Epithelial cell of proximal tubule (primary cell): Measurements from ENCODE around the gene RAPH1. TPM values are rescaled to one million over a fixed set of nuclear protein-coding genes. Genes with fewer than 3 reads are reported as not detected.

Experiments
- DNase-seq: peaks from one replicate; pipeline ENCODE4 v3.0.0-alpha.2; 2011; ENCODE audit warnings: low read depth
- H3K4me3 ChIP-seq: 2 replicates; pipeline ENCODE4 v1.5.1; 2011; ENCODE audit warnings: low read depth, mild to moderate bottlenecking, low read length
- CTCF ChIP-seq: conservative IDR thresholded peaks from 2 replicates; pipeline ENCODE4 v1.5.1; 2012; ENCODE audit warnings: low read depth, mild to moderate bottlenecking, low read length
- total RNA-seq: library from RNA; depleted of rRNA; stranded (reverse); fragments of >200 nt; gene quantifications from 2 replicates; pipeline ENCODE4 v1.2.3, GENCODE V29; 2015

Gene RAPH1
- total RNA-seq, 1 donor from 2014 or later = 33.4 TPM

GRCh38 chr2:203579730-203580129 lies 44.6 kb upstream of the RAPH1 start:
- DNase-seq = no peak
- no peak for TF ChIP-seq CTCF
- H3K4me3 ChIP-seq = no peak overlapping the region

- H3K4me3 ChIP-seq = no peak overlapping the region
- no peak for TF ChIP-seq CTCF
- DNase-seq = peak; percentile 65
These were observed 43.9 kb upstream of the RAPH1 start for GRCh38 chr2:203578759-203579643.

GRCh38 chr2:203574824-203575223 lies 39.7 kb upstream of the RAPH1 start:
- no peak for TF ChIP-seq CTCF
- no peak for DNase-seq
- no peak overlapping the region for H3K4me3 ChIP-seq

GRCh38 chr2:203572316-203572715 lies 37.2 kb upstream of the RAPH1 start:
- H3K4me3 ChIP-seq = no peak overlapping the region
- TF ChIP-seq CTCF = no peak
- no peak for DNase-seq

- no peak for DNase-seq
These were observed 34.7 kb upstream of the RAPH1 start for GRCh38 chr2:203569677-203570316.

GRCh38 chr2:203567691-203568090 lies 32.6 kb upstream of the RAPH1 start:
- no peak for TF ChIP-seq CTCF
- DNase-seq = no peak
- H3K4me3 ChIP-seq = no peak overlapping the region

More at GRCh38 chr2:203569677-203570316, 34.7 kb upstream of the RAPH1 start:
- no peak overlapping the region for H3K4me3 ChIP-seq
- no peak for TF ChIP-seq CTCF
